Measurements from ENCODE around the gene GNG7.

GNG7 gene

GRCh38 chr19:2461751-2462634, 240.5 kb downstream of the GNG7 start:
- H3K36me3 ChIP-seq (ENCODE audit: control insufficient read depth, insufficient read depth, low read length): no peaks in the 10 kb centered on the region
- peak overlapping the region; percentile 47 for H3K9ac ChIP-seq (ENCODE audit: low read length)
- peak overlapping the region; percentile 41 for H3K4me3 ChIP-seq (ENCODE audit: low read length)

More at GRCh38 chr19:2461751-2462634, 240.5 kb downstream of the GNG7 start:
- Histone ChIP-seq H3K4me1 (ENCODE audit: control insufficient read depth, insufficient read depth, low read length) (peaks cover 25% of the 10 kb centered on the region), H3K9me3 (ENCODE audit: control insufficient read depth, low read length) (no peaks in the 10 kb centered on the region), H3K27me3 (ENCODE audit: control insufficient read depth, insufficient read depth, low read length) (no peaks in the 10 kb centered on the region)
